Measurements from ENCODE around the gene ACTR1A. TPM values are rescaled to one million over a fixed set of nuclear protein-coding genes. Genes with fewer than 3 reads are reported as not detected.

Gene ACTR1A
- total RNA-seq, 1 donor from 2014 or later: 60.9 TPM

DNA sequence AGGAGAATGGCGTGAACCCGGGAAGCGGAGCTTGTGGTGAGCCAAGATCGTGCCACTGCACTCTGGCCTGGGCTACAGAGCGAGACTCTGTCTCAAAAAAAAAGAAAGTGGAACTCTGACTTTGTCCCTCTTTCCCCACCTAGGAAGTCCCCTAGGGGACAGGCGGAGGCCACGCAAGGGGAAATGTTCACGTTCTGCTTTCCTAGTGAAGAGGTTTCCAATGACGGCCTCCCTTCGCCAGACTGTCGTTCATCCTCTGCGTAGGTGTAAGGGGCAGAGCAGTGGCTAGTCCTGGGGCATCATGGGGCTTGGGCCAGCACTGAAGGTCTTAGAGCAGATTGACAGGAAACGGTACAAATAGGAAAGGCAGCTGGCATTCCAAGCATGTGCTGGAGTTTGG is 31.8 kb upstream of the ACTR1A start:
- peaks cover 2% of the 10 kb centered on the region for H3K4me1 Mint-ChIP-seq
- no peak for DNase-seq
- H3K9me3 Mint-ChIP-seq: no peaks in the 10 kb centered on the region
- no peak overlapping the region for H3K4me3 Mint-ChIP-seq
- no peaks in the 10 kb centered on the region for H3K27me3 Mint-ChIP-seq
- H3K36me3 Mint-ChIP-seq (ENCODE audit: low read depth): no peaks in the 10 kb centered on the region
- no peak overlapping the region for H3K27ac Mint-ChIP-seq
- intact Hi-C loops (cut with micrococcal nuclease): no loop called here

- H3K4me3 Mint-ChIP-seq: no peak overlapping the region
- no peak for DNase-seq
- H3K27ac Mint-ChIP-seq: no peak overlapping the region
- H3K4me1 Mint-ChIP-seq: peaks cover 7% of the 10 kb centered on the region
- H3K9me3 Mint-ChIP-seq: no peaks in the 10 kb centered on the region
- H3K36me3 Mint-ChIP-seq (ENCODE audit: low read depth): peaks cover 13% of the 10 kb centered on the region
- H3K27me3 Mint-ChIP-seq: no peaks in the 10 kb centered on the region
- intact Hi-C loops (cut with micrococcal nuclease): no loop called here
Observed at GRCh38 chr10:102527546-102527945, 25.0 kb upstream of the ACTR1A start.

DNA sequence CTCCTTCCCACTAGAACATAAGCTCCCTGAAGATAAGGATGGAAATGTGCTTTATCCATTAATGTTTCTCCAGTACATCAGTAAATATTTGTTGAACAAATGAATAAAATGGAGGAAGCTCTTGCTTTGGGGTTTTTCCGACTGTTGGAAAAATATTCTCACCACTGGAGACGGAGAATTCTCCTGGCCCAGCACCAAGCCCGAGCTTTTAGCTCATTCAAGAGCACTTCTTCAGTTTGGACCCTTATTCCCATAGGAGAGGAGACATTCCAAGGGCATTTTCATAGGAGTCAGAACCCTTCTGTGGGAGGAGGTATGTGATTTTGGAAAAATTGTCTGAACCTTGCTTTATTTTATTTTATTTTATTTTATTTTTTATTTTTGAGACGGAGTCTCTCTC is 22.2 kb upstream of the ACTR1A start:
- H3K4me1 Mint-ChIP-seq: peaks cover 11% of the 10 kb centered on the region
- no peak overlapping the region for H3K27ac Mint-ChIP-seq
- intact Hi-C loops (cut with micrococcal nuclease): no loop called here
- no peak for DNase-seq
- peaks cover 21% of the 10 kb centered on the region for H3K36me3 Mint-ChIP-seq (ENCODE audit: low read depth)
- no peak overlapping the region for H3K4me3 Mint-ChIP-seq
- H3K27me3 Mint-ChIP-seq: no peaks in the 10 kb centered on the region
- H3K9me3 Mint-ChIP-seq: no peaks in the 10 kb centered on the region

DNA sequence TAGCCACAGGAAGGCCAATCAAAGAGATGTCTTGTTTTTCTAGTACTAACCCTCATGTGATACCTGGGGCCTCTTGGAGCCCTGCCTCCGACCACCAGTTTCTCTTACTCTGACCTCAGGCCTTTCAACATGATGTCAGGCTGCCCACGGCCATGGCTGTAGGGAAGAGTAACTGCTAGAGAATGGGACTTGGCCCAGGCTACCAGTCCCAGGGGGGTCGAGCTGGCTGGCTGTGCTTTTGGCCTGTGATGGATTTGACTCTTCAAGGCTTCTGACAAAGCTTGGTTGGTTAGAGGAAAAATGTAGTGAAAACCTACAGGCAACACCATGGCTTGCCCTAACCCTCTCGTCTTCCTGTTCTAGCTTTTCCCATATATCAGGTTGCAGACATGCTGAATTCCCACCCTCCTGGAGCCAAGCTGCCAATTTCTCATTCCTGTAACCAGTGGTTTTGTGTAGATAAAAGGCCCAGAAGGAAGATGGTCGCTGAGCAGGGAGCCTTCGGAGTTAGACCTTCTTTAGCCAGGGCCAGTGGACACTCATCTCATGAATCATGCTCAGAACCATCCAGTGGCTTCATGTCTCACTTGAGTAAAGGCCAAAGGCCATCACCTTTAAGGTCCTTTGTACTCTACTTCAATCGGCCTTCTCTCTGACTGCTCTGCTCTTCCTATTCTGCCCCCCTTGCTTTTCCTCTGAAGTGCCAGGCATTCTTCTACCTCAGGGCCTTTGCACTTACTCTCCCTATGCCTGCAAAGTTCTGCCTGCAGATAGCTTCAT is 20.9 kb upstream of the ACTR1A start:
- no peak for DNase-seq

GRCh38 chr10:102522874-102523249 is 20.4 kb upstream of the ACTR1A start:
- H3K27me3 Mint-ChIP-seq: no peaks in the 10 kb centered on the region
- peaks cover 21% of the 10 kb centered on the region for H3K36me3 Mint-ChIP-seq (ENCODE audit: low read depth)
- peaks cover 9% of the 10 kb centered on the region for H3K4me1 Mint-ChIP-seq
- intact Hi-C loops (cut with micrococcal nuclease): no loop called here
- no peak overlapping the region for H3K27ac Mint-ChIP-seq
- no peaks in the 10 kb centered on the region for H3K9me3 Mint-ChIP-seq
- no peak overlapping the region for H3K4me3 Mint-ChIP-seq
- DNase-seq: no peak

More for the DNA sequence above, 20.9 kb upstream of the ACTR1A start:
- no peaks in the 10 kb centered on the region for H3K27me3 Mint-ChIP-seq
- peaks cover 9% of the 10 kb centered on the region for H3K4me1 Mint-ChIP-seq
- H3K4me3 Mint-ChIP-seq: no peak overlapping the region
- H3K36me3 Mint-ChIP-seq (ENCODE audit: low read depth): peaks cover 21% of the 10 kb centered on the region
- intact Hi-C loops (cut with micrococcal nuclease): no loop called here
- no peaks in the 10 kb centered on the region for H3K9me3 Mint-ChIP-seq
- H3K27ac Mint-ChIP-seq: no peak overlapping the region

GRCh38 chr10:102519246-102519825 is 16.8 kb upstream of the ACTR1A start:
- H3K27ac Mint-ChIP-seq: no peak overlapping the region
- DNase-seq: no peak
- peaks cover 15% of the 10 kb centered on the region for H3K36me3 Mint-ChIP-seq (ENCODE audit: low read depth)
- no peaks in the 10 kb centered on the region for H3K9me3 Mint-ChIP-seq
- peaks cover 12% of the 10 kb centered on the region for H3K4me1 Mint-ChIP-seq
- intact Hi-C loops (cut with micrococcal nuclease): no loop called here
- no peaks in the 10 kb centered on the region for H3K27me3 Mint-ChIP-seq
- H3K4me3 Mint-ChIP-seq: no peak overlapping the region

DNA sequence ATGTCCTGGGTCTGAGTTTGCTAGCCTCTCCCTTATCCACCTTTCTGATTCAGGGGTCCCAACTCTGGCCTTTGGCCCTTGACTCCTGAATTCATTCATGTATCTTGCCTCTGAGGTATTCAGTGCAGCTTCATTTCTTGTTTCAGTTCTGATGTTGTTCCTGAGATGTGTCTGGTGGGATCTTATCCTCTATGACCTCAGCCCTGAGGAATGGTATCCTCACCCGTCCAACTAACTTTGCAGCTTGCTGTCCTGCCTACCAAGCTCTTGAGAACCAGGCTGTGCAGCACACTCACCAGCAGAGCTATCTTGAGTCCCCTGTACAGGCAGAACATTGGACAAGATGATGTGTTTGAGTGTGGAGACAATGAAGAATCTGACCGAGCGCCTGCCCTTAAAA is 15.0 kb upstream of the ACTR1A start:
- no peak for DNase-seq
- Mint-ChIP-seq H3K36me3 (ENCODE audit: low read depth) (peaks cover 13% of the 10 kb centered on the region), H3K4me1 (peaks cover 7% of the 10 kb centered on the region), H3K27me3 (no peaks in the 10 kb centered on the region), H3K27ac (no peak overlapping the region), H3K4me3 (no peak overlapping the region), H3K9me3 (no peaks in the 10 kb centered on the region)
- intact Hi-C loops (cut with micrococcal nuclease): no loop called here

- intact Hi-C loops (cut with micrococcal nuclease): no loop called here
- peaks cover 13% of the 10 kb centered on the region for H3K4me1 Mint-ChIP-seq
- no peaks in the 10 kb centered on the region for H3K27me3 Mint-ChIP-seq
- H3K4me3 Mint-ChIP-seq: no peak overlapping the region
- peaks cover 15% of the 10 kb centered on the region for H3K36me3 Mint-ChIP-seq (ENCODE audit: low read depth)
- DNase-seq: no peak
- no peaks in the 10 kb centered on the region for H3K9me3 Mint-ChIP-seq
- no peak overlapping the region for H3K27ac Mint-ChIP-seq
Observed at GRCh38 chr10:102515724-102516123, 13.2 kb upstream of the ACTR1A start.

- H3K9me3 Mint-ChIP-seq: no peaks in the 10 kb centered on the region
- H3K4me3 Mint-ChIP-seq: no peak overlapping the region
- peaks cover 14% of the 10 kb centered on the region for H3K4me1 Mint-ChIP-seq
- no peaks in the 10 kb centered on the region for H3K27me3 Mint-ChIP-seq
- H3K27ac Mint-ChIP-seq: no peak overlapping the region
- no peak for DNase-seq
- peaks cover 13% of the 10 kb centered on the region for H3K36me3 Mint-ChIP-seq (ENCODE audit: low read depth)
- intact Hi-C loops (cut with micrococcal nuclease): no loop called here
Observed at GRCh38 chr10:102514487-102515311, 12.2 kb upstream of the ACTR1A start.

GRCh38 chr10:102511583-102512274 is 9.2 kb upstream of the ACTR1A start:
- no peak for DNase-seq
- peak overlapping the region; percentile 21 for H3K27ac Mint-ChIP-seq
- no peaks in the 10 kb centered on the region for H3K27me3 Mint-ChIP-seq
- no peak overlapping the region for H3K4me3 Mint-ChIP-seq
- H3K9me3 Mint-ChIP-seq: no peaks in the 10 kb centered on the region
- intact Hi-C loops (cut with micrococcal nuclease): no loop called here
- peaks cover 22% of the 10 kb centered on the region for H3K36me3 Mint-ChIP-seq (ENCODE audit: low read depth)
- peaks cover 23% of the 10 kb centered on the region for H3K4me1 Mint-ChIP-seq

DNA sequence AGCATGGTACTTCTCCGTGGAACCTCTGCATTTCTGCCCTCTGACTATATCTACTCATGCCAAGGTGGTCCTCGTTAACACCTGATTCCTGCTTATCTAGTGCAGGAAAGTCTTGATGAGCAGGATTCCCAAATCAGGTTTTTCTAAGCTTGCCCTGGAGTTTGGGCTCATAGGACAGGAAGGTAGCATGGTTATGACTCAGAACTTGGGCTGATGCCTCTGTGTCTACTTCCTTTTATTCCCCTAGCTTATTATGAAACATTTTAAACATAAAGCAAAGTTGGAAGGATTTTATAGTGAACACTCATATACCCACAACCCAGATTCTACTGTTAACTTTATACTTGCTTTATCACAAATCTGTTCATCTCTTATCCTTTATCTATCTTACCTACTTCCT is 6.9 kb upstream of the ACTR1A start:
- Mint-ChIP-seq H3K27me3 (no peaks in the 10 kb centered on the region), H3K36me3 (ENCODE audit: low read depth) (peaks cover 33% of the 10 kb centered on the region), H3K27ac (no peak overlapping the region), H3K4me3 (no peak overlapping the region), H3K4me1 (peaks cover 34% of the 10 kb centered on the region), H3K9me3 (no peaks in the 10 kb centered on the region)
- no peak for DNase-seq
- intact Hi-C loops (cut with micrococcal nuclease): loop anchor here (10.0 kb wide), 1 partner anchor 1155 kb away; the partner anchor contains the start of gene BTRC

GRCh38 chr10:102508506-102508905 is 6.0 kb upstream of the ACTR1A start:
- Mint-ChIP-seq H3K9me3 (no peaks in the 10 kb centered on the region), H3K4me3 (no peak overlapping the region), H3K4me1 (peaks cover 36% of the 10 kb centered on the region), H3K27ac (no peak overlapping the region), H3K36me3 (ENCODE audit: low read depth) (peaks cover 31% of the 10 kb centered on the region), H3K27me3 (no peaks in the 10 kb centered on the region)
- DNase-seq: no peak
- intact Hi-C loops (cut with micrococcal nuclease): loop anchor here (10.0 kb wide), 1 partner anchor 1154 kb away; the partner anchor contains the start of gene BTRC

DNA sequence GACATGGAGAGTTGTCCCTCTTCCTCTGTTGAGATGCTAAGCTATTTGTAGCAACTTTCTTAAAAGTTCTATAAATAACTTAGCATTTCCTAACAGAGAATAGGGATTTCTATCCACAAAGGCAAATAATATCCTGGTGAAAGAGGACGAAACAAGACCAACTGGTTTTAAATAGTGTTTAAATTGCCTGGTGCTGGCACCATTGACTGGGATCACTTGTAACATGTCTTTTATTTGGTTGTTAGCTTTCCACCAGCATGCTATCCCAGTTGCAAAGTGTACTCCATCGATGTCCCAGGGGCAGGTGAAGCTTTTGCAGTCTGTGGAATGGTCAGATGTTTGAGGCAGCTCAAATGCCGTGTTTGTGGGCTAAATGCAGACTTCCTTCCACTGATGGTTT is 5.0 kb upstream of the ACTR1A start:
- no peaks in the 10 kb centered on the region for H3K9me3 Mint-ChIP-seq

More for the DNA sequence above, 5.0 kb upstream of the ACTR1A start:
- no peaks in the 10 kb centered on the region for H3K27me3 Mint-ChIP-seq
- DNase-seq: no peak
- H3K36me3 Mint-ChIP-seq (ENCODE audit: low read depth): peaks cover 31% of the 10 kb centered on the region
- intact Hi-C loops (cut with micrococcal nuclease): loop anchor here (10.0 kb wide), 1 partner anchor 1153 kb away; the partner anchor contains the start of gene BTRC
- H3K4me1 Mint-ChIP-seq: peaks cover 36% of the 10 kb centered on the region
- H3K27ac Mint-ChIP-seq: no peak overlapping the region
- no peak overlapping the region for H3K4me3 Mint-ChIP-seq

Measured in activated CD4-positive, alpha-beta T cell treated with anti-CD3 and anti-CD28 coated beads, Interleukin-2, amount 10 ng/mL, durations not matched to agents 24 days and 14 days (primary cell).